Measurements from ENCODE around the gene SDK2.

DNA sequence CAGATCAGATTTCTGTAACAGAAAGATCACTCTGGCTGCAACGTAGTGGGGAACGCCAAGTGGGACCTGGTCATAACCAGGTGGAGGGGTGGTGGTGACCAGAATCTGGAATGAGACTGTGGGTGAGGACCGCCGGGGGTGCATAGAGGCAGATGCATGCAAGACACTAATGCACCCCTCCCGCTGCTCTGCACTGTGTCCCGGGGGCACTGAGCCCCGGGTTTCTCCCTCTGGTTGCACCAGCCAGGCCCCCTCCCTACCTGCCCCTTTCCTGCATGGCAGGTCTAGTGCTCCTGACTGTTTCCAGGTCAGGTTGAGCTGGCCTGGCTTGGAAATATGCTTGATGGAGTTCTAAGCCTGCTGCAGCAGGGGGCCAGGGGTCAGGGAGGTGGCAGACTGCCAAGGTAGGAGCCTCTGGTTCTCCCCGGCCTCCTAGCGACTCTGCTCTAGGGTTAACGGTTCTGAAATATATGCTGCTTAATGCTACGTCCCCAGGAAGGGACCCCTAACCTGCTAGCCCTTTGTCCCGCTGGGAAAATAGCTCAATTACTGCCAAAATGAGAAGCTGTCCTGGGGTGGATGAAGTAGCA is 94.3 kb downstream of the SDK2 start:
- TF ChIP-seq, protein P1, sequence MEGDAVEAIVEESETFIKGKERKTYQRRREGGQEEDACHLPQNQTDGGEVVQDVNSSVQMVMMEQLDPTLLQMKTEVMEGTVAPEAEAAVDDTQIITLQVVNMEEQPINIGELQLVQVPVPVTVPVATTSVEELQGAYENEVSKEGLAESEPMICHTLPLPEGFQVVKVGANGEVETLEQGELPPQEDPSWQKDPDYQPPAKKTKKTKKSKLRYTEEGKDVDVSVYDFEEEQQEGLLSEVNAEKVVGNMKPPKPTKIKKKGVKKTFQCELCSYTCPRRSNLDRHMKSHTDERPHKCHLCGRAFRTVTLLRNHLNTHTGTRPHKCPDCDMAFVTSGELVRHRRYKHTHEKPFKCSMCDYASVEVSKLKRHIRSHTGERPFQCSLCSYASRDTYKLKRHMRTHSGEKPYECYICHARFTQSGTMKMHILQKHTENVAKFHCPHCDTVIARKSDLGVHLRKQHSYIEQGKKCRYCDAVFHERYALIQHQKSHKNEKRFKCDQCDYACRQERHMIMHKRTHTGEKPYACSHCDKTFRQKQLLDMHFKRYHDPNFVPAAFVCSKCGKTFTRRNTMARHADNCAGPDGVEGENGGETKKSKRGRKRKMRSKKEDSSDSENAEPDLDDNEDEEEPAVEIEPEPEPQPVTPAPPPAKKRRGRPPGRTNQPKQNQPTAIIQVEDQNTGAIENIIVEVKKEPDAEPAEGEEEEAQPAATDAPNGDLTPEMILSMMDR (IDR thresholded peaks at IDR 0.05; ENCODE audit: low read length): no peak
- TF ChIP-seq EZH2 (optimal IDR thresholded peaks at IDR 0.05; ENCODE audit: low read depth, low read length) (no peak), EZH2phosphoT487 (IDR thresholded peaks at IDR 0.05; ENCODE audit: low read length) (no peak)

Measured in MM.1S (cell line).